BLaER1 treated with 17β-estradiol and CSF1 and Interleukin-3, amounts not matched to agents 10 nM and 100 nM (cell line): Measurements from ENCODE around the gene NTN3.

Experiments used
- H3K27ac ChIP-seq, 11 experiments: shearing (Covaris generic); formaldehyde crosslinking; 2 replicates each; pipeline ENCODE4 v1.8.1; 2022
- H3K27me3 ChIP-seq, 11 experiments: shearing (Covaris generic); formaldehyde crosslinking; 2 replicates each; pipeline ENCODE4 v1.8.1; 2022
- H3K36me3 ChIP-seq, 11 experiments: shearing (Covaris generic); formaldehyde crosslinking; 2 replicates each; pipeline ENCODE4 v1.8.1; 2022
- H3K4me1 ChIP-seq, 10 experiments: shearing (Covaris generic); formaldehyde crosslinking; 2 replicates each; pipeline ENCODE4 v1.8.1; 2022
- H3K4me2 ChIP-seq, 11 experiments: shearing (Covaris generic); formaldehyde crosslinking; 2 replicates each; pipeline ENCODE4 v1.8.1; 2022
- H3K4me3 ChIP-seq, 10 experiments: shearing (Covaris generic); formaldehyde crosslinking; 2 replicates each; pipeline ENCODE4 v1.8.1; 2022
- H3K9ac ChIP-seq, 11 experiments: shearing (Covaris generic); formaldehyde crosslinking; 2 replicates each; pipeline ENCODE4 v1.8.1; 2022
- H3K9me3 ChIP-seq, 11 experiments: shearing (Covaris generic); formaldehyde crosslinking; replicated peaks in 1 of 11; 2 replicates each; pipeline ENCODE4 v1.8.1; 2022
- H4K20me1 ChIP-seq, 11 experiments: shearing (Covaris generic); formaldehyde crosslinking; 2 replicates each; pipeline ENCODE4 v1.8.1; 2022
- Cebpa-rat ChIP-seq, 11 experiments: shearing (Covaris generic); IDR thresholded peaks; 2 replicates each; pipeline ENCODE4 v1.8.1; 2022

The NTN3 gene

DNA sequence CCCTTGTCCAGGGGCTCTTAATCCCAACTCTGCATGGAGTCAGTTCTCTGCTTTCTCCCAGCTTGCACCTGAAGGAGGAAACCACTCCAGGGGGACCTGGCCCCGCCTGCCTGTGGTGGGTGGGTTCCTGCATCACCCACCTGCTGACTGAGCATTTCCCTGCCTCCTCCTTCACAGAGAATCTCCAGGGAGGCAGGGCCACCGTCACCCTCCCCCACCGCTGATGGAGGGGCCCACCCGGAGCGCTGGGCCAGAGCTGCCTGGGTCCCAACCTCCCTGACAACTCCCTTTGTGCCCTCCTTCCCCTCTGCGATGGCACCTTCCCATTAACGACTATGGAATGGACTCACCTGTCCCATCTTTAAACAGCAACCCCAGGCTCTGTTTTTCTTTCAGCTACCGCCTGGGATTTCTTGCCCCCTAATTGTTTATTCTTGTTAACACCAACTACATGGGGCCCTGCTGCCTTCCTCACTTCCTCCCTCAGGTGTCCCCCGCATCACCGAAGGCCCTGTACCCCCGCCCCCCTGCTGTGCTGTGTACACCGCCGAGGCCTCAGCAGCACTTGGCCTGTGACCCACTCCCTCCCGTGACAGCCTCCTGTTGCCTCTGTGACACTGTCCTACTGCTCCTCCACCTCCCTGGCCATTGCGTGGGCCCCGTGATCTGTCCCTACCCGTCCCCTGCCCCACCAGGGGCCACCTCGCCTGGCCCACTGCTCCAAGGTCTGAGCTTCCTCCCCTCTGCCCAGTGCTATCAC lies 12.0 kb upstream of the NTN3 start:
- TF ChIP-seq Cebpa-rat (IDR thresholded peaks at IDR 0.05): no peak
- Histone ChIP-seq H3K36me3 (peaks cover 9 to 69% (median 48%) of the 10 kb centered on the region in 11 experiments), H3K27me3 (no peaks in the 10 kb centered on the region), H3K4me3 (peak overlapping the region; percentile 55 to 78 (median 68)), H3K9ac (peak overlapping the region; percentile 61 to 84 (median 75); a peak in 21 of 22 replicates), H3K27ac (peak overlapping the region in 8 of 11 experiments; percentile 21 to 65 (median 56); a peak in 13 of 22 replicates), H3K4me1 (peaks cover 33 to 60% (median 51%) of the 10 kb centered on the region in 10 experiments), H3K4me2 (peak overlapping the region; percentile 88 to 100 (median 99)), H4K20me1 (peaks cover 0 to 87% (median 58%) of the 10 kb centered on the region in 11 experiments; a peak in 16 of 22 replicates), H3K9me3 (no peaks in the 10 kb centered on the region)

- TF ChIP-seq Cebpa-rat (IDR thresholded peaks at IDR 0.05): no peak
- no peaks in the 10 kb centered on the region for H3K9me3 ChIP-seq
- peak within 1 kb of the TSS; percentile 55 to 78 (median 68) for H3K4me3 ChIP-seq
- H4K20me1 ChIP-seq: peaks cover 0 to 87% (median 61%) of the 10 kb centered on the region in 11 experiments; a peak in 16 of 22 replicates
- H3K4me1 ChIP-seq: peaks cover 33 to 67% (median 55%) of the 10 kb centered on the region in 10 experiments
- peak within 1 kb of the TSS; percentile 96 to 100 (median 99) for H3K4me2 ChIP-seq
- H3K27ac ChIP-seq: peak within 1 kb of the TSS in 9 of 11 experiments; percentile 21 to 71 (median 60); a peak in 18 of 22 replicates
- peaks cover 9 to 61% (median 40%) of the 10 kb centered on the region in 11 experiments for H3K36me3 ChIP-seq
- H3K27me3 ChIP-seq: no peaks in the 10 kb centered on the region
- H3K9ac ChIP-seq: peak within 1 kb of the TSS; percentile 61 to 84 (median 75)
Measured at GRCh38 chr16:2459647-2460390, 11.3 kb upstream of the NTN3 start, which contains the start of gene TEDC2. Gene TEDC2 (plus strand): TSS chr16:2460109. CDS start chr16:2460145, 36 bp downstream.

GRCh38 chr16:2460391-2460713 lies 10.7 kb upstream of the NTN3 start:
- peak overlapping the region; percentile 55 to 78 (median 68) for H3K4me3 ChIP-seq
- peak overlapping the region; percentile 56 to 84 (median 75) for H3K9ac ChIP-seq
- no peaks in the 10 kb centered on the region for H3K27me3 ChIP-seq
- peaks cover 33 to 67% (median 55%) of the 10 kb centered on the region in 10 experiments for H3K4me1 ChIP-seq
- peaks cover 0 to 82% (median 58%) of the 10 kb centered on the region in 11 experiments; a peak in 16 of 22 replicates for H4K20me1 ChIP-seq
- H3K9me3 ChIP-seq: no peaks in the 10 kb centered on the region
- TF ChIP-seq Cebpa-rat (IDR thresholded peaks at IDR 0.05): no peak
- H3K36me3 ChIP-seq: peaks cover 9 to 56% (median 35%) of the 10 kb centered on the region in 11 experiments
- H3K27ac ChIP-seq: peak overlapping the region in 8 of 11 experiments; percentile 29 to 71 (median 60); a peak in 15 of 22 replicates
- H3K4me2 ChIP-seq: peak overlapping the region; percentile 96 to 100 (median 99)

GRCh38 chr16:2460916-2461315 lies 10.2 kb upstream of the NTN3 start:
- H3K9ac ChIP-seq: peak overlapping the region in 10 of 11 experiments; percentile 67 to 84 (median 76); a peak in 18 of 22 replicates
- peak overlapping the region in 9 of 10 experiments; percentile 56 to 78 (median 68); a peak in 17 of 20 replicates for H3K4me3 ChIP-seq
- peak overlapping the region; percentile 96 to 100 (median 99); a peak in 21 of 22 replicates for H3K4me2 ChIP-seq
- TF ChIP-seq Cebpa-rat (IDR thresholded peaks at IDR 0.05): no peak
- peaks cover 0 to 81% (median 53%) of the 10 kb centered on the region in 11 experiments; a peak in 16 of 22 replicates for H4K20me1 ChIP-seq
- H3K27me3 ChIP-seq: no peaks in the 10 kb centered on the region
- H3K9me3 ChIP-seq: no peaks in the 10 kb centered on the region
- peak overlapping the region in 3 of 11 experiments; percentile 49 to 71 (median 65); a peak in 5 of 22 replicates for H3K27ac ChIP-seq
- peaks cover 9 to 50% (median 29%) of the 10 kb centered on the region in 11 experiments for H3K36me3 ChIP-seq
- H3K4me1 ChIP-seq: peaks cover 33 to 70% (median 56%) of the 10 kb centered on the region in 10 experiments

DNA sequence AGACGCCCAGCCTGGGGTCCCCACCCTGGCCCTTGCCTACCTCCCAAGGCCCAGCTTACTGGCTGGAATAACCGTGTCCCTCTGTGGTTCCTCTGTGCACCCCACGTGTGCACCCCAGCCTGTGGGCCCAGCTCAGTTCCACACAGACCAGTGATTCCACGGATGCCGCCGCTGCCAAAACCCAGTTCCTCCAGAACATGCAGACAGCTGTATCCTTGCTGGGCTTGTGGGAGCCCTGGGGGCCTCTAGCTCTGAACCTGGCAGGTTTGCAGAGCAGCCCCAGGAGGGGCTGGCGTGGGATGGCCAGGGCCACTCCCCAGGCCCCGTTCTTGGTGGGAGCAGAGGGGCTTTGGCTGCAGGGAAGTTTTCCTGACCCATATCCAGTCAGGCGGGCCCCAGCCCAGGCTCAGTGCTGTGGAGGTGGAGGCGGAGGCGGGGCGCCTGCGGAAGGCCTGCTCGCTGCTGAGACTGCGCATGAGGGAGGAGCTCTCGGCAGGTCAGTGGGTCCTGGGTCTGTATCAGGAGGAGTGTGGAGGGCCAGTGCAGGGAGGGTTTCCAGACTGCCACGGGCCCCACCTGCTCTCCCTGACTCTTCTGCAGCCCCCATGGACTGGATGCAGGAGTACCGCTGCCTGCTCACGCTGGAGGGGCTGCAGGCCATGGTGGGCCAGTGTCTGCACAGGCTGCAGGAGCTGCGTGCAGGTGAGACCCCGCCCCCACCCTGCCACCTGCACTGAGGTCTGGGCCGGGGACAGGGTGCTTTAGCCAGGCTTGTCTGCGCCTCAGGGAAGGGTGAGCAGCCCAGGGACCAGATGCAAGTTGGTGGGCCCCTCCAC lies 8.8 kb upstream of the NTN3 start:
- Histone ChIP-seq H3K4me2 (peak overlapping the region in 7 of 11 experiments; percentile 96 to 99 (median 98); a peak in 9 of 22 replicates), H3K4me3 (no peak overlapping the region), H3K4me1 (peaks cover 38 to 81% (median 66%) of the 10 kb centered on the region in 10 experiments), H3K36me3 (peaks cover 0 to 37% (median 16%) of the 10 kb centered on the region in 11 experiments; a peak in 17 of 22 replicates), H3K9ac (peak overlapping the region in 4 of 11 experiments; percentile 73 to 84 (median 80); a peak in 5 of 22 replicates), H3K9me3 (no peaks in the 10 kb centered on the region), H3K27ac (no peak overlapping the region), H4K20me1 (peaks cover 0 to 81% (median 40%) of the 10 kb centered on the region in 11 experiments; a peak in 17 of 22 replicates), H3K27me3 (peaks cover 0 to 8% (median 0%) of the 10 kb centered on the region in 11 experiments; a peak in 7 of 22 replicates)
- no peak for TF ChIP-seq Cebpa-rat (IDR thresholded peaks at IDR 0.05)

DNA sequence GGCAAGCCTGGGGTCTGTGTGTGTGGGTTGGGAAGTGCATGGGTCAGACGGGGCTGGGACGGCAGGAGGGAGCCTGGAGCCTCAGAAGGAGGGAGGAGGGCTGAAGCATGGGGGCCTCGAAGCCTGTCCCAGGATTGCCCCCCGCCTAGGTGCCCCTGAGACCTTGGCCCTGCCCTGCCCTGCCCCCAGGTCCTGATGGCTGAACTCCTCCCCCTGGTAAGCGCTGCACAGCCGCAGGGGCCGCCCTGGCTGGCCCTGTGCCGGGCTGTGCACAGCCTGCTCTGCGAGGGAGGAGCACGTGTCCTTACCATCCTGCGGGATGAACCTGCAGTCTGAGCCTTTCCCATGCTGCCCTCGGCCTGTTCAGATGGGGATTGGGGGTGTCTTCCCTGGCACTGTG lies 6.8 kb upstream of the NTN3 start:
- no peak for TF ChIP-seq Cebpa-rat (IDR thresholded peaks at IDR 0.05)
- Histone ChIP-seq H3K9ac (peak overlapping the region in 2 of 11 experiments; percentile 32 to 44; a peak in 2 of 22 replicates), H3K27me3 (peaks cover 0 to 29% (median 0%) of the 10 kb centered on the region in 11 experiments; a peak in 8 of 22 replicates), H3K4me1 (peaks cover 38 to 86% (median 75%) of the 10 kb centered on the region in 10 experiments), H3K4me3 (no peak overlapping the region), H3K27ac (0 out of 22 replicates have a peak overlapping the region, but pooled peaks of 1 of the 11 experiments have one; percentile 1), H3K4me2 (peak overlapping the region in 9 of 11 experiments; percentile 16 to 51 (median 31); a peak in 9 of 22 replicates), H4K20me1 (peaks cover 0 to 68% (median 20%) of the 10 kb centered on the region in 11 experiments; a peak in 16 of 22 replicates), H3K36me3 (peaks cover 0 to 21% (median 0%) of the 10 kb centered on the region in 11 experiments; a peak in 7 of 22 replicates), H3K9me3 (no peaks in the 10 kb centered on the region)

DNA sequence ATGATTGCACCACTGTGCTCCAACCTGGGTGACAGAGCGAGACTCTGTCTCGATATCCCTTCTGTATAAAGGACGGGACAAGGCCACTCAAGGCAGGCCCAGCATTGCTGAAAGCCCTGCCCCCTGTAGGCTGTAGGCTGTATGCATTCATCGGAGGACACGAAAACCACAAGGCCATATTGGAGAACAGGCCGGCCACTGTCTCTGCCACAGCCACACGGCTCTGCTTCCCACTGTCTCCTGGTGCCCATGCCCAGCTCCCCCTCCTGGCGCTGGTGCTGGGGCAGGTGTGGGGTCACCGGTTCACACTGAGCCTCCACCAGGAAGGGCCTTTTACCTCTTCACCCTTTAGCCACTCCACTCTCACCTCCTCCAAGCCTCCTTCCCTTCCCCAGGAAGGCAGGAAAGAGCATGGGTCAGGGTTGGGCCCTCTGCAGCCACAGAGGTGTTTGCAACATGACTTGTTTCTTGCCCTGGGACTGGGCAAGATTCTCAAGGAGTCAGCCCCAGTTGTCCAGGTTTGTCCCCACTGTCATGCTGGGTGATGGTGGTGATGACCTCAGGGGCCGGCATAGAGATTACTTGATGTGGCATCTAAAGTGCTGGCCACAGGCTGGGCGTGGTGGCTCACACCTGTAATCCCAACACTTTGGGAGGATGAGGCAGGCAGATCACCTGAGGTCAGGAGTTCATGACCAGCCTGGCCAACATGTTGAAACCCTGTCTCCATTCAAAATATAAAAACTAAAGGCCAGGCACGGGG lies 5.3 kb upstream of the NTN3 start:
- H3K9ac ChIP-seq: no peak overlapping the region
- H3K27ac ChIP-seq: no peak overlapping the region
- H3K36me3 ChIP-seq: peaks cover 0 to 20% (median 0%) of the 10 kb centered on the region in 11 experiments; a peak in 7 of 22 replicates
- no peak overlapping the region for H3K4me3 ChIP-seq
- H3K4me1 ChIP-seq: peaks cover 36 to 91% (median 80%) of the 10 kb centered on the region in 10 experiments
- peaks cover 0 to 44% (median 0%) of the 10 kb centered on the region in 11 experiments; a peak in 8 of 22 replicates for H3K27me3 ChIP-seq
- H3K4me2 ChIP-seq: peak overlapping the region in 5 of 11 experiments; percentile 17 to 100 (median 100); a peak in 3 of 22 replicates
- H4K20me1 ChIP-seq: peaks cover 0 to 74% (median 22%) of the 10 kb centered on the region in 11 experiments; a peak in 17 of 22 replicates
- no peak for TF ChIP-seq Cebpa-rat (IDR thresholded peaks at IDR 0.05)
- no peaks in the 10 kb centered on the region for H3K9me3 ChIP-seq
